ENCODE results near the gene FXYD2. TPM values are rescaled to one million over a fixed set of nuclear protein-coding genes. Genes with fewer than 3 reads are reported as not detected.

FXYD2 gene
- total RNA-seq, 1 experiment from 2014 or later: 1.4 TPM

DNA sequence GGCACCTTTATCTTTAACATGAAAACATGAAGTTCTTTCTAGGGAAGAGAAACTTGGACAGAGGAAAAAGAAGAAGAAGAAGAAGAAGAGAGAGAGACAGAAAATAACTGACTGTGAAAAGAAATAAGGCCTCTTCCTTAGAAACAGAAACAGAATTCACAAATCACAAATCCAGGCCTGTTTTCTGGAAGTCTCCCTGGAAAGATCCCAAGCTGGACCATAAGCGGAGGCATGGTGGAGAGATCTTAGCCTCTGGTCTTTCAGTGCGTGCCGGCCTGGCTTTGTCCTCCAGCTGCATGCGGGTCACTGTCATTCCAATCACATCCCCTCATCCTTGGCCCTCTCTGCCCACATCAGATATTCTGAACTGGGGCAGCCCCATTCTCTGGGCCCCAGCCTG is 45.1 kb upstream of the FXYD2 start (continued):
- TF ChIP-seq, protein P1, sequence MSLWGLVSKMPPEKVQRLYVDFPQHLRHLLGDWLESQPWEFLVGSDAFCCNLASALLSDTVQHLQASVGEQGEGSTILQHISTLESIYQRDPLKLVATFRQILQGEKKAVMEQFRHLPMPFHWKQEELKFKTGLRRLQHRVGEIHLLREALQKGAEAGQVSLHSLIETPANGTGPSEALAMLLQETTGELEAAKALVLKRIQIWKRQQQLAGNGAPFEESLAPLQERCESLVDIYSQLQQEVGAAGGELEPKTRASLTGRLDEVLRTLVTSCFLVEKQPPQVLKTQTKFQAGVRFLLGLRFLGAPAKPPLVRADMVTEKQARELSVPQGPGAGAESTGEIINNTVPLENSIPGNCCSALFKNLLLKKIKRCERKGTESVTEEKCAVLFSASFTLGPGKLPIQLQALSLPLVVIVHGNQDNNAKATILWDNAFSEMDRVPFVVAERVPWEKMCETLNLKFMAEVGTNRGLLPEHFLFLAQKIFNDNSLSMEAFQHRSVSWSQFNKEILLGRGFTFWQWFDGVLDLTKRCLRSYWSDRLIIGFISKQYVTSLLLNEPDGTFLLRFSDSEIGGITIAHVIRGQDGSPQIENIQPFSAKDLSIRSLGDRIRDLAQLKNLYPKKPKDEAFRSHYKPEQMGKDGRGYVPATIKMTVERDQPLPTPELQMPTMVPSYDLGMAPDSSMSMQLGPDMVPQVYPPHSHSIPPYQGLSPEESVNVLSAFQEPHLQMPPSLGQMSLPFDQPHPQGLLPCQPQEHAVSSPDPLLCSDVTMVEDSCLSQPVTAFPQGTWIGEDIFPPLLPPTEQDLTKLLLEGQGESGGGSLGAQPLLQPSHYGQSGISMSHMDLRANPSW (CRISPR knock-in tag; conservative IDR thresholded peaks at IDR 0.05; ENCODE audit: low read depth): no peak

DNA sequence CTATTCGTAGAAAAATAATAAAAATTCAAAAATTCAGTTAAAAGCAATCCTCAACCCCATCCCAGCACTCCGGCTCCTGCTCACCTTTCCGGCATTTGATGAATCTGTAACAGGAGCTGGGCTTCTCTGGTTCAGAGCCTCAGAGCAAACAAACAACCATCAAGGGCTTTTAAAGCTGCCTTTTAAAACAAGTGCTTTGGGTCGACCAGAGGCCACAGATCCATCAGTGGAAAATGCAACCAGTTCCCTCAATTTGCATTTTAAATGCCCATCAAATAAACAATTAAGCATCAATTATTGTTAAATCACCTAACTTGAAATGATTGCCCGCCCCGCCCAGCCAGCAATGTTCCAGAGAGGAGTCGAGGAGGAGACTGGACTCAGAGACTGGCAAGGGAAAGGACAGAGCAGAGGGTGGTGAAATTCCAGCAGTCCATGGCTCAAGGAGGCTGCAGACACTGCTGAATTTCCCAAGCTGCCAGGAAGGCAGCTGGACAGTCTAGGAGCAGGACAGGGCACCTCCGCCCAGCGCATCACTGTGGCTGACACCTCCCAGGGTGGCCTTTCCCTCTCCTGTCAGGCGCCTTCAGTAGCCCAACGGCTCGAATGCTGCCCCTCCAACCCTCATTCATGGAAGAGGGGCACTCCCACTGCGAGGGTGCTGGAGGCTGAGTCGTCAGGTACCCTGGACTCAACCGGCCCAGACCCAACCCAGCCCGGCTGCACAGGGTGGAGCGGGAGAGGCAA is 44.4 kb upstream of the FXYD2 start:
- Mint-ChIP-seq H3K9me3 (no peaks in the 10 kb centered on the region), H3K27ac (no peak overlapping the region), H3K4me3 (0 out of 2 replicates have a peak overlapping the region, but pooled peaks have one; percentile 19), H3K27me3 (ENCODE audit: low read depth) (peaks cover 71% of the 10 kb centered on the region), H3K4me1 (peaks cover 45% of the 10 kb centered on the region), H3K36me3 (no peaks in the 10 kb centered on the region)
- POLR2A ChIA-PET: no interaction called here
- DNase-seq (ENCODE audit: low spot score): no peak
- CTCF ChIA-PET: interaction anchor here (1.1 to 1.6 kb wide), 3 partner anchors 36 to 78 kb away, joined by 5 to 6 read pairs (median 5); no protein-coding TSS in a partner anchor
- ATAC-seq: peak; percentile 75
- TF ChIP-seq NR3C1 (CRISPR knock-in tag; conservative IDR thresholded peaks at IDR 0.05; ENCODE audit: low read depth): no peak
- no peak for TF ChIP-seq ZNF232 (CRISPR knock-in tag; IDR thresholded peaks at IDR 0.05)
- TF ChIP-seq, protein P2, sequence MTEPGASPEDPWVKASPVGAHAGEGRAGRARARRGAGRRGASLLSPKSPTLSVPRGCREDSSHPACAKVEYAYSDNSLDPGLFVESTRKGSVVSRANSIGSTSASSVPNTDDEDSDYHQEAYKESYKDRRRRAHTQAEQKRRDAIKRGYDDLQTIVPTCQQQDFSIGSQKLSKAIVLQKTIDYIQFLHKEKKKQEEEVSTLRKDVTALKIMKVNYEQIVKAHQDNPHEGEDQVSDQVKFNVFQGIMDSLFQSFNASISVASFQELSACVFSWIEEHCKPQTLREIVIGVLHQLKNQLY (CRISPR knock-in tag; IDR thresholded peaks at IDR 0.05): no peak
- TF ChIP-seq, protein P3, sequence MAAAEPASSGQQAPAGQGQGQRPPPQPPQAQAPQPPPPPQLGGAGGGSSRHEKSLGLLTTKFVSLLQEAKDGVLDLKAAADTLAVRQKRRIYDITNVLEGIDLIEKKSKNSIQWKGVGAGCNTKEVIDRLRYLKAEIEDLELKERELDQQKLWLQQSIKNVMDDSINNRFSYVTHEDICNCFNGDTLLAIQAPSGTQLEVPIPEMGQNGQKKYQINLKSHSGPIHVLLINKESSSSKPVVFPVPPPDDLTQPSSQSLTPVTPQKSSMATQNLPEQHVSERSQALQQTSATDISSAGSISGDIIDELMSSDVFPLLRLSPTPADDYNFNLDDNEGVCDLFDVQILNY (CRISPR knock-in tag; IDR thresholded peaks at IDR 0.05): no peak
- no peak for TF ChIP-seq ATF1 (CRISPR knock-in tag; IDR thresholded peaks at IDR 0.05)
- no peak for TF ChIP-seq SOX15 (CRISPR knock-in tag; IDR thresholded peaks at IDR 0.05)
- TF ChIP-seq ZNF219 (CRISPR knock-in tag; IDR thresholded peaks at IDR 0.05; ENCODE audit: borderline replicate concordance): no peak
- TF ChIP-seq, protein P4, sequence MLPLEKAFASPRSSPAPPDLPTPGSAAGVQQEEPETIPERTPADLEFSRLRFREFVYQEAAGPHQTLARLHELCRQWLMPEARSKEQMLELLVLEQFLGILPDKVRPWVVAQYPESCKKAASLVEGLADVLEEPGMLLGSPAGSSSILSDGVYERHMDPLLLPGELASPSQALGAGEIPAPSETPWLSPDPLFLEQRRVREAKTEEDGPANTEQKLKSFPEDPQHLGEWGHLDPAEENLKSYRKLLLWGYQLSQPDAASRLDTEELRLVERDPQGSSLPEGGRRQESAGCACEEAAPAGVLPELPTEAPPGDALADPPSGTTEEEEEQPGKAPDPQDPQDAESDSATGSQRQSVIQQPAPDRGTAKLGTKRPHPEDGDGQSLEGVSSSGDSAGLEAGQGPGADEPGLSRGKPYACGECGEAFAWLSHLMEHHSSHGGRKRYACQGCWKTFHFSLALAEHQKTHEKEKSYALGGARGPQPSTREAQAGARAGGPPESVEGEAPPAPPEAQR (CRISPR knock-in tag; IDR thresholded peaks at IDR 0.05): no peak
- no peak for TF ChIP-seq ZNF416 (CRISPR knock-in tag; IDR thresholded peaks at IDR 0.05)
- TF ChIP-seq ESRRA (CRISPR knock-in tag; IDR thresholded peaks at IDR 0.05; ENCODE audit: borderline replicate concordance): no peak
- TF ChIP-seq NFYB (CRISPR knock-in tag; conservative IDR thresholded peaks at IDR 0.05; ENCODE audit: low read depth): no peak
- TF ChIP-seq NFATC4 (CRISPR knock-in tag; IDR thresholded peaks at IDR 0.05): no peak
- TF ChIP-seq ZNF396 (CRISPR knock-in tag; IDR thresholded peaks at IDR 0.05; ENCODE audit: borderline replicate concordance): no peak
- TF ChIP-seq, protein P5, sequence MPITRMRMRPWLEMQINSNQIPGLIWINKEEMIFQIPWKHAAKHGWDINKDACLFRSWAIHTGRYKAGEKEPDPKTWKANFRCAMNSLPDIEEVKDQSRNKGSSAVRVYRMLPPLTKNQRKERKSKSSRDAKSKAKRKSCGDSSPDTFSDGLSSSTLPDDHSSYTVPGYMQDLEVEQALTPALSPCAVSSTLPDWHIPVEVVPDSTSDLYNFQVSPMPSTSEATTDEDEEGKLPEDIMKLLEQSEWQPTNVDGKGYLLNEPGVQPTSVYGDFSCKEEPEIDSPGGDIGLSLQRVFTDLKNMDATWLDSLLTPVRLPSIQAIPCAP (CRISPR knock-in tag; IDR thresholded peaks at IDR 0.05): no peak
- TF ChIP-seq FOXP1 (CRISPR knock-in tag; IDR thresholded peaks at IDR 0.05; ENCODE audit: borderline replicate concordance): no peak
- TF ChIP-seq ZNF423 (CRISPR knock-in tag; IDR thresholded peaks at IDR 0.05): no peak

DNA sequence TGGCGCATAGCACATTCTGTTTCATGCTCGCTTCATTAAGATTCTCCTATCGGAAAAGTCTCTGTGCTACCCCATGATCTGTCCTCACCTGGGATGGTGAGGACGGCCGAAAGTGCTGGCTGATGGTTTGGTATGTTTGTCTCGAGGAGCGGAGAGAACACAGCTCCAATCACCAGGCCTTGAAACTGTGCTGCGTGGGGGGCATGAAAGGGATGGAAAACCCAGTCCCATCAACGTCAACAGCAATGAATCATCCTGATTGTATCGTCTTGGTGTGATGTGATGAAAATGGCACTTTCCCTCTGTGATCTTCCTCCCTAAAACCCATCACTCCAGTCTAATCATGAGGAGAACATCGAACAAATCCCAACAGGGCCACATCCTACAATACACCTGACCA is 43.5 kb upstream of the FXYD2 start:
- ATAC-seq: no peak
- Mint-ChIP-seq H3K27me3 (ENCODE audit: low read depth) (peaks cover 62% of the 10 kb centered on the region), H3K36me3 (no peaks in the 10 kb centered on the region), H3K4me3 (no peak overlapping the region), H3K9me3 (no peaks in the 10 kb centered on the region), H3K4me1 (peaks cover 39% of the 10 kb centered on the region), H3K27ac (no peak overlapping the region)
- ChIA-PET POLR2A (no interaction called here), CTCF (interaction anchor here (0.9 kb wide), 2 partner anchors 24 to 79 kb away, joined by 3 to 4 read pairs; no protein-coding TSS in a partner anchor)
- no peak for DNase-seq (ENCODE audit: low spot score)
- TF ChIP-seq, protein P6, sequence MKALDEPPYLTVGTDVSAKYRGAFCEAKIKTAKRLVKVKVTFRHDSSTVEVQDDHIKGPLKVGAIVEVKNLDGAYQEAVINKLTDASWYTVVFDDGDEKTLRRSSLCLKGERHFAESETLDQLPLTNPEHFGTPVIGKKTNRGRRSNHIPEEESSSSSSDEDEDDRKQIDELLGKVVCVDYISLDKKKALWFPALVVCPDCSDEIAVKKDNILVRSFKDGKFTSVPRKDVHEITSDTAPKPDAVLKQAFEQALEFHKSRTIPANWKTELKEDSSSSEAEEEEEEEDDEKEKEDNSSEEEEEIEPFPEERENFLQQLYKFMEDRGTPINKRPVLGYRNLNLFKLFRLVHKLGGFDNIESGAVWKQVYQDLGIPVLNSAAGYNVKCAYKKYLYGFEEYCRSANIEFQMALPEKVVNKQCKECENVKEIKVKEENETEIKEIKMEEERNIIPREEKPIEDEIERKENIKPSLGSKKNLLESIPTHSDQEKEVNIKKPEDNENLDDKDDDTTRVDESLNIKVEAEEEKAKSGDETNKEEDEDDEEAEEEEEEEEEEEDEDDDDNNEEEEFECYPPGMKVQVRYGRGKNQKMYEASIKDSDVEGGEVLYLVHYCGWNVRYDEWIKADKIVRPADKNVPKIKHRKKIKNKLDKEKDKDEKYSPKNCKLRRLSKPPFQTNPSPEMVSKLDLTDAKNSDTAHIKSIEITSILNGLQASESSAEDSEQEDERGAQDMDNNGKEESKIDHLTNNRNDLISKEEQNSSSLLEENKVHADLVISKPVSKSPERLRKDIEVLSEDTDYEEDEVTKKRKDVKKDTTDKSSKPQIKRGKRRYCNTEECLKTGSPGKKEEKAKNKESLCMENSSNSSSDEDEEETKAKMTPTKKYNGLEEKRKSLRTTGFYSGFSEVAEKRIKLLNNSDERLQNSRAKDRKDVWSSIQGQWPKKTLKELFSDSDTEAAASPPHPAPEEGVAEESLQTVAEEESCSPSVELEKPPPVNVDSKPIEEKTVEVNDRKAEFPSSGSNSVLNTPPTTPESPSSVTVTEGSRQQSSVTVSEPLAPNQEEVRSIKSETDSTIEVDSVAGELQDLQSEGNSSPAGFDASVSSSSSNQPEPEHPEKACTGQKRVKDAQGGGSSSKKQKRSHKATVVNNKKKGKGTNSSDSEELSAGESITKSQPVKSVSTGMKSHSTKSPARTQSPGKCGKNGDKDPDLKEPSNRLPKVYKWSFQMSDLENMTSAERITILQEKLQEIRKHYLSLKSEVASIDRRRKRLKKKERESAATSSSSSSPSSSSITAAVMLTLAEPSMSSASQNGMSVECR (CRISPR knock-in tag; IDR thresholded peaks at IDR 0.05; ENCODE audit: borderline replicate concordance): no peak
- TF ChIP-seq, protein P7, sequence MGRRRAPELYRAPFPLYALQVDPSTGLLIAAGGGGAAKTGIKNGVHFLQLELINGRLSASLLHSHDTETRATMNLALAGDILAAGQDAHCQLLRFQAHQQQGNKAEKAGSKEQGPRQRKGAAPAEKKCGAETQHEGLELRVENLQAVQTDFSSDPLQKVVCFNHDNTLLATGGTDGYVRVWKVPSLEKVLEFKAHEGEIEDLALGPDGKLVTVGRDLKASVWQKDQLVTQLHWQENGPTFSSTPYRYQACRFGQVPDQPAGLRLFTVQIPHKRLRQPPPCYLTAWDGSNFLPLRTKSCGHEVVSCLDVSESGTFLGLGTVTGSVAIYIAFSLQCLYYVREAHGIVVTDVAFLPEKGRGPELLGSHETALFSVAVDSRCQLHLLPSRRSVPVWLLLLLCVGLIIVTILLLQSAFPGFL (CRISPR knock-in tag; IDR thresholded peaks at IDR 0.05; ENCODE audit: borderline replicate concordance): no peak
- no peak for TF ChIP-seq ZNF396 (CRISPR knock-in tag; IDR thresholded peaks at IDR 0.05; ENCODE audit: borderline replicate concordance)
- TF ChIP-seq, protein P8, sequence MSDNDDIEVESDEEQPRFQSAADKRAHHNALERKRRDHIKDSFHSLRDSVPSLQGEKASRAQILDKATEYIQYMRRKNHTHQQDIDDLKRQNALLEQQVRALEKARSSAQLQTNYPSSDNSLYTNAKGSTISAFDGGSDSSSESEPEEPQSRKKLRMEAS (CRISPR knock-in tag; IDR thresholded peaks at IDR 0.05): no peak

Data from WTC11 (cell line).